HG03103 (cell line): ENCODE results near the gene DKK3.
"Not testable (repeated sequence)": the region's sequence is repeated elsewhere in the genome, so short reads cannot be mapped to it uniquely, and the experiment has no call there.

Source experiments
- ATAC-seq: cut with Tn5 transposase; IDR thresholded peaks from one replicate; pipeline ENCODE4 v1.9.1; 2021; ENCODE audit warnings: low read depth; ENCODE audit not compliant: unreplicated experiment

DKK3 gene

GRCh38 chr11:12007769-12008737, at the start of gene DKK3:
TSS of gene DKK3 (minus strand) at chr11:12008626. CDS start at chr11:12008582, 44 bp downstream.
- ATAC-seq: no peak

- ATAC-seq: no peak
Observed at GRCh38 chr11:12057299-12057980, 49.0 kb upstream of the DKK3 start.

GRCh38 chr11:12056119-12056518, 47.7 kb upstream of the DKK3 start:
- ATAC-seq: no peak

- no peak for ATAC-seq
Observed at GRCh38 chr11:12053606-12054361, 45.4 kb upstream of the DKK3 start.

GRCh38 chr11:12052676-12053605, 44.5 kb upstream of the DKK3 start:
- no peak for ATAC-seq

- no peak for ATAC-seq
Observed at GRCh38 chr11:12051287-12051662, 42.8 kb upstream of the DKK3 start.

- no peak for ATAC-seq
Observed at GRCh38 chr11:12050470-12051286, 42.3 kb upstream of the DKK3 start.

GRCh38 chr11:12048936-12049790, 40.7 kb upstream of the DKK3 start:
- no peak for ATAC-seq

- no peak for ATAC-seq
Observed at GRCh38 chr11:12046636-12047236, 38.3 kb upstream of the DKK3 start.

GRCh38 chr11:12045914-12046635, 37.6 kb upstream of the DKK3 start:
- no peak for ATAC-seq

GRCh38 chr11:12044799-12045198, 36.4 kb upstream of the DKK3 start:
- ATAC-seq: no peak

- ATAC-seq: peak; percentile 62
Observed at GRCh38 chr11:12043959-12044791, 35.7 kb upstream of the DKK3 start.

GRCh38 chr11:12043221-12043620, 34.8 kb upstream of the DKK3 start:
- ATAC-seq: no peak

- ATAC-seq: no peak
Observed at GRCh38 chr11:12042215-12042676, 33.8 kb upstream of the DKK3 start.

GRCh38 chr11:12040719-12041118, 32.3 kb upstream of the DKK3 start:
- ATAC-seq: not testable (repeated sequence)

- ATAC-seq: no peak
Observed at GRCh38 chr11:12032968-12033367, 24.5 kb upstream of the DKK3 start.
